Non-pigmented ciliary epithelial cell (primary cell): ENCODE data around the gene PPA1.
"Not testable (repeated sequence)": the region's sequence is repeated elsewhere in the genome, so short reads cannot be mapped to it uniquely, and the experiment has no call there.

Experiments
- DNase-seq: peaks from one replicate; pipeline ENCODE4 v3.0.0-alpha.2; 2010; ENCODE audit warnings: low read depth

Gene PPA1

DNA sequence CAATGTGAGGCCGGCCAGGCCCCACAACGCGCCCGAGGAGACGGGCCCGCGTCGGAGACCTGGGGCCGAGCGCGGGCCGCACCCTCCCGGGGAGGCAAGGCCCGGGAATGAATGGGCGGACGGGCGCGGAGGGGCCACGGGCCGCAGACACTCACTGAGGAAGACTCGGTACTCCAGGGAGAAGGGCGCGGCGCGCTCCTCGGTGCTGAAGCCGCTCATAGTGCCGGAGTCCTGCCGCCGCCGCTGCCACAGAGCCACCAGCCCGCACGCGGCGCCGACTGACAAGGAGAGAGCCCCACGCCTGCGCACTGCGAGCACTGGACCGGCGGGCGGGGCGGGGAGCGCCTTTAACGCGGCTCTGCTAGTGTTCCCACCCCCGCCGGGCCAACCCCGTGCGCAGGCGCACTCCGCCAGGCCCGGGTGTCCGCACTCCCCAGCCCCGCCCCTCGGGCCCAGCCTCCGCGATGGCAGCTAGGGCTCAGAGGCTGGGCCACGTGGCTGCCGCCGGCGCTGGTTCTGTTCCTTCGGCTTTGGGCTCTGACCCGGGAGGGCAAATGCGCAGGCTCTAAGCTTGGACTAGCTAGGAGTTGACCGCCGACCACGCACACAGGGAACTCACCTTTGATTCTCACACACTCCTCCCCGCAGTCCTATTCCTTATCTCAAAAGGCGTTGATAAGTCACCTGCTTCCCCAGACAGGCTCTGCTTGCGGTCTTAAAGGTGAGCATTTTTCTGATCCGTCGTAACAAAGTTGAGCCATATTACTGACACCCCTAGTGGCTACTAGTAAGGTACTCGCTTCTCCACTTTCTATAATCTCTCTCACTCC is at the start of gene PPA1:
Gene PPA1, minus strand, starts transcription at position 321 of the 830 bp plus-strand sequence. Its CDS starts 102 bp downstream, at position 219.
- peak; percentile 60 for DNase-seq

- DNase-seq = no peak
Observed at GRCh38 chr10:70281609-70282008, 48.4 kb upstream of the PPA1 start.

- no peak for DNase-seq
Observed at GRCh38 chr10:70280099-70280498, 46.9 kb upstream of the PPA1 start.

- no peak for DNase-seq
Observed at GRCh38 chr10:70277396-70278030, 44.3 kb upstream of the PPA1 start.

DNA sequence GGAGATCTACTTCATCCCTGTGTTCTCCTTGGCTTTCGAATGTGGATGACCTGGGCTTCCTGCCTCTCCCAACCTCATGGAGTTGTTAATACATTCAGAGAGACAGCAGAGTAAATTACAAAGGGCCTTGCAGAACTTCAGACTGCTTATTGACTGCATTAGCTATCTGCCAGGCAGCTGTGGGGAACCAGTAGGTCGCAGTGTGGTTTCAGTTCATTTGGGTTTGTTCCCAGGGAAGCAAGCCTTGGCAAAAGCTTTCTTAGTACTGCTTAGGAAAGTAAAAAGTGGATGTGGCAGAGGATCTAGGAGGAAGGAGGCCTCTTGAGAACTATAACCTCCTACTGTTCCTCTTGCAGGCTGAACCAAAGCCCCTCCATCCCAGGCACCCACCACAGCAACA is 41.4 kb upstream of the PPA1 start:
- DNase-seq = no peak

- DNase-seq = no peak
Observed at GRCh38 chr10:70272925-70273316, 39.7 kb upstream of the PPA1 start.

GRCh38 chr10:70271996-70272924 is 39.0 kb upstream of the PPA1 start:
- no peak for DNase-seq

DNA sequence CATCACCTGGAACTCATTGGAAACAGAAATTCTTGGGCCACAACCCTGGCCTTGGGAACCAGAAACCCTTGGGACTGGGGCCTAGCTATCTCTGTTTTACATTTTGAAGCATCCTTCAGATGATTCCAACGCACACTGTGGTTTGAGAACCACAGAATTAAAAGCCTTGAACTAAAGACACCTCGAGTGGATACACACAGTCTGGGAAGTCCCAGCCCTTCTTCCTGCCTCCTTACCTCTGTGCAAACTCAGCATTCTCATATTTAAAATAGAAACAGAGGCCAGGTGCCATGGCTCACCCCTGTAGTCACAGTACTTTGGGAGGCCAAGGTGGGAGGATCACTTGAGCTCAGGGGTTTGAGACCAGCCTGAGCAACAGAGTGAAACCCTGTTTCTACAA is 37.7 kb upstream of the PPA1 start:
- no peak for DNase-seq

- no peak for DNase-seq
Observed at GRCh38 chr10:70269741-70270140, 36.5 kb upstream of the PPA1 start.

DNA sequence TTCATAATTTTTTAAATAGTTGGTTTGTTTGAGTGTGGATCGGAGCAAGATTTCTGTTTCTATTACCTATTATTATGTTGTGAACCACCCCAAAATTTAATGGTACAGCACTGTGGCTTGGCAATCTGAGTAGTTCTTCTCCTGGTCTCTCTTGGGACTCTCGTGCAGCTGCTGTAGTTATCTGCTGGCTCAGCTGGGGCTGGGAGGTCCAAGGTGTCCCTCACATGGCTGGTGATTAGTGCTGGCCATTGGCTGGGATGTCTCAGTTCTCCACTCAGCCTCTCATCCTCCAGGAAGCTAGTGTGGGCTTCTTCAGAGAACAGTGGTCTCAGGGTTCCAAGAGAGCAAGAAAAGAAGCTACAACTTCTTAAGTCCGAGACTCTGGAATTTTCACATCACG is 35.1 kb upstream of the PPA1 start:
- no peak for DNase-seq

DNA sequence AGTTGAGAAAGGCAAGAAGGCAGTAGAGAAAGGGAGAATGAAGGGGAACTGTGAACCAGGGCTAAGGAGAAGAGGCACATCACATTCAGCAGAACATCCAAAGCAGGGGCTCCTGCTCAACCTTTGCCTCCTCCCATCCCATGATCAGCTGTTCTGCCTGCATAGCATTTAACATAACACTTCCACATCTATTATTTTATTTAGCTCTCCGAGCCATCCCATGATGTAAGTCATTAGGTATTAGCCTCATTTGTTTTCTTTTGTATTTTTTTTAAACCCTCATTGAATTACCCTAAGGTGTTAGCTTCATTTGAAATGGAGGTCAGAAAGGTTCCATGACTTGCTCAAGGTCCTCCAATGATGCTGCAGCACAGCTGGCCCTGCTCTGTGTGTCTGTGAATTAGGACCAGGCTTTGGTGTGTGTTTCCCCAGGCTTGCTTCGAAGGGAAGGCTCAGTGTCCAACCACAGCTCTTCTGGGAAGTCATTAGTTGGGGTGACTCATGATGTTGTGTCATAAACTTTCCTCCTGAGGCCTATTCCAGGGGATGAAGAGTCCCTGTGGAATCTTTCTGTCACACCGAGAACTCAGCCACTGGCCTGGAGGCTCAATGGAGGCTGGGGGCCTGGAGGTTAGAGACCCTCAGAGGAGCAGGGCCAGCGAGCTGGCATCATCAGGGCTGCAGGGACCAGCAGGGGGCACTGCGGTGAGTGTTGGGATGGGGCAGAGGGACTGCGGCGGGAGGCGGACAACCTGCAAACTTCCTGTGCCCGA is 34.1 kb upstream of the PPA1 start:
- peak; percentile 85 for DNase-seq

GRCh38 chr10:70266701-70267100 is 33.5 kb upstream of the PPA1 start:
- DNase-seq = no peak

- DNase-seq = no peak
Observed at GRCh38 chr10:70266056-70266455, 32.8 kb upstream of the PPA1 start.

- no peak for DNase-seq
Observed at GRCh38 chr10:70265032-70265689, 31.9 kb upstream of the PPA1 start.

GRCh38 chr10:70260734-70261133 is 27.5 kb upstream of the PPA1 start:
- DNase-seq = no peak

DNA sequence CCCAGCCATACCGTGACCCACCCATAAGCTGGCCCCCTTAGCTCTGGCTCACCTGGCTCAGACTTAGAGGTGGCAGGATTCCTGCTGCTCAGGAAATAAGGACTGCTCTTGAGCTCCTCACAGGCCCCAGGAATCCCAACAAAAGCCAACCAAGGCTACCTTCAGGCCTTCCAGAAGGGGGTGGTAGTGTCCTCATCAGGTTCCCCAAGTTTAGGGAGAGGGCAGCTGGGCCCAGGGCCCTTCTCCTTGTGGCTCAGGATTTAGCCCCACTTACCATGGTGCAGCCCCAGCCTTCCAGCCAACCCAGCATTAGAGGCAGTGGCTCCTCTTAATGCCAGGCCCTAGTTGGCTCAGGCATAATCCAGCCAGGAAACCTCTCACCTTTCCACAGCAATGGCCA is 27.0 kb upstream of the PPA1 start:
- DNase-seq = no peak

DNA sequence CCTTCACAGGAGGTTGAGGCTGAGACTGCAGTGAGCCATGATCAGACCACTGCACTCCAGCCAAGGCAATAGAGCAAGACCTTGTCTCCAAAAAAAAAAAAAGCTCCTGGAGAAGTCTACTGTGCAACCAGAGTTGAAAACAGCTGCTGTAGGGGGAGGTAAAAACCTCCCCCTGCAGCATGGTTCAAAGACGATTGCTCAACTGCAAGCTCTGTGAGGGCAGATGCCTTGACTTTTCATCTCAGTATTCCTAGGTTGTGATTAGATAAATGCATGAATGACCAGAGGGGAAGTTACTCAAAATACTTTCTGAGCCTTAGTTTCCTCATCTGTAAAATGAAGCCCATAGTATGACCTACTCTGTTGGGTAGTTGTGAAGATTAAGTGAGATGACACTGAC is 25.0 kb upstream of the PPA1 start:
- no peak for DNase-seq

- DNase-seq = not testable (repeated sequence)
Observed at GRCh38 chr10:70257816-70258215, 24.6 kb upstream of the PPA1 start.

DNA sequence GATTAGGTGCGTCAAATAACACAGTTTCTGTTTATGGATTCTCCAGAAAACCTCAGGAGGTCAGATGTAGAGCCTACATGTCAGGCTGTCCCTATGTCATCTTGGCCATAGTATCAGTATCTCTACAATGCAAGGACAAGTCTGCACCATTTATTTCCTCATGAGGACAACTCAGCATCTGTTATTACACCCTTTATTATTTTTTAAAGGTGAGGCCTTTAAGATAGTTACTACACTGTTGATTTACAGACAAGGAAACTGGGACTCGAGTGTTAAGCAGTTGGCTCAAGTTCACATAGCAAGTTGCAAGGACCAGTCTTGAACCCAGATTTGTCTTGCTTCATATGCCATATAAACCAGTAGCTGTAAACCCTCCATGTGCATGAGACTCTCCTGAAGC is 23.2 kb upstream of the PPA1 start:
- no peak for DNase-seq

DNA sequence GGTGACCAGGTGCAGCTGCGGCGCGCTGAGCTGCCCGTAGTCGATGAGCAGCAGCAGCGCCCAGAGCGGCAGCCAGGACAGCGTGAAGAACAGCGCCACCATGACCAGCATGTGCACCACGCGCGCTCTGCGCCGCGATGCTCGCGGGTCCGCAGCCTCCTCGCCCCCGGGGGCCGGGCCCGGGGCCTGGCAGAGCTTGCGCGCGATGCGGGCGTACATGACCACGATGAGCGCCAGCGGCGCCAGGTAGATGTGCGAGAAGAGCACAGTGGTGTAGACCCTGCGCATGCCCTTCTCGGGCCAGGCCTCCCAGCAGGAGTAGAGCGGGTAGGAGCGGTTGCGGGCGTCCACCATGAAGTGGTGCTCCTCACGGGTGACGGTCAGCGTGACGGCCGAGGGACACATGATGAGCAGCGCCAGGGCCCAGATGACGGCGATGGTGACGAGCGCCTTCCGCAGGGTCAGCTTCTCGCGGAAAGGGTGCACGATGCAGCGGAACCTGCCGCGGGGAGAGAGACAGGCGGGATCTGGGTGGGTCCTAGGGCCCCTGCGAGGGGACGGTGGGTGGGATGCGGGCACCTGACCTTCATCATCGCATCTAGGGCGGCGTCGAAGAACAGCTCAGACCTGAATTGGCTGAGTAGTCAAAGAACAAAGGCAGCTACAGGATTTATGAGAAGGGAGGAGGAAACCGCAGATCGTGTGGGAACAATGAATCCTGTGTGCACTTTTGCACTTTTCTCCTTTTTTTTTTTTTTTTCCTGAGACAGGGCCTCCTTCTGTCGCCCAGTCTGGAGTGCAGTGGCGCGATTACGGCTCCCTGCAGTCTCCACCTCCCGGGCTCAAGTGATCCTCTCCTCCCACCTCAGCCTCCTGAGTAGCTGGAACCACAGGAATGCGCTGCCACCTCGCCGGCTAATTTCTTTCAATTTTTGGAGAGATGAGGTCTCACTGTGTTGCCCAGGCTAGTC is 22.4 kb upstream of the PPA1 start:
- no peak for DNase-seq
